ENCODE results near the gene NDUFS2. TPM values are rescaled to one million over a fixed set of nuclear protein-coding genes. Genes with fewer than 3 reads are reported as not detected.

Gene NDUFS2
- total and polyA plus RNA-seq, 9 of the 15 experiments (the other 6 are each of a cell fraction or from before 2014, with no cell fraction given), result 70.0 to 176 (median 141) TPM

GRCh38 chr1:161165742-161166668, 36.2 kb upstream of the NDUFS2 start, which contains the start of gene PPOX (continued):
- TF ChIP-seq MLX (CRISPR knock-in tag; conservative IDR thresholded peaks at IDR 0.05), result no peak
- peak; percentile 96 for TF ChIP-seq MTA3 (IDR thresholded peaks at IDR 0.05; ENCODE audit: borderline replicate concordance)
- no peak for TF ChIP-seq ATF1 (CRISPR knock-in tag; IDR thresholded peaks at IDR 0.05)
- TF ChIP-seq ATF1 (tag; IDR thresholded peaks at IDR 0.05), result peak; percentile 88
- TF ChIP-seq TRIM28 (IDR thresholded peaks at IDR 0.05), result 0 out of 2 replicates have a peak, but pooled peaks have one; percentile 43
- 0 out of 2 replicates have a peak, but pooled peaks have one; percentile 55 for TF ChIP-seq KHSRP (IDR thresholded peaks at IDR 0.05)
- peak; percentile 64; the same call in 1 of the 2 replicates for TF ChIP-seq THAP12 (CRISPR knock-in tag; IDR thresholded peaks at IDR 0.05)
